A673 (cell line): ENCODE data around the gene ZBTB39.

Source experiments
- EZH2 ChIP-seq: fragments of 200-600 bp; sonication (generic); IDR thresholded peaks from 2 replicates; pipeline ENCODE4 v1.6.1; 2017; ENCODE audit warnings: borderline replicate concordance, low read depth, mild to moderate bottlenecking, mixed read lengths, antibody characterized with exemption, low read length; ENCODE audit not compliant: poor library complexity, severe bottlenecking
- TF ChIP-seq, protein P1 (sequence below): fragments of 300-800, 200-600 bp; sonication (generic); conservative IDR thresholded peaks from 2 replicates; pipeline ENCODE4 v1.5.1; 2017; ENCODE audit warnings: low read depth, mild to moderate bottlenecking, antibody characterized with exemption, low read length, moderate library complexity, mixed read lengths

DNA sequence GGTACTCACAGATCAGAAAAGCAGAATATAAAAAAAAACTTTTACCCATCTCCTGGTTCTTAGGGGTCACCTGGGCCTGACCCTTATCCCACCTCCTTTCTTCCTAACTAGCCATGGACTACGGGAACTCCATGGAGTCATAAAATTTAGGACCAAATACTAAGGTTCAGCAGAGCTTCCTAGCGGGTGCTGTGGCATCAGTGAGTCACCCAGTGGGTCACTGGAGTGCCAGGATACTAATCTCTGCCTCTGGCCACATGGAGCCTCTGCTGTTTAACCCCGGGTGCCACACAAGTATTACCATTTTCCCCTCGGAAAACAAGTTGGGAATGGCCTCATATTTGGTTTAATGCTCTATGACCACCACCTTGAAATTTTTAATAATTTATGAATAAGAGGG is 6.9 kb downstream of the ZBTB39 start:
- TF ChIP-seq, protein P1, sequence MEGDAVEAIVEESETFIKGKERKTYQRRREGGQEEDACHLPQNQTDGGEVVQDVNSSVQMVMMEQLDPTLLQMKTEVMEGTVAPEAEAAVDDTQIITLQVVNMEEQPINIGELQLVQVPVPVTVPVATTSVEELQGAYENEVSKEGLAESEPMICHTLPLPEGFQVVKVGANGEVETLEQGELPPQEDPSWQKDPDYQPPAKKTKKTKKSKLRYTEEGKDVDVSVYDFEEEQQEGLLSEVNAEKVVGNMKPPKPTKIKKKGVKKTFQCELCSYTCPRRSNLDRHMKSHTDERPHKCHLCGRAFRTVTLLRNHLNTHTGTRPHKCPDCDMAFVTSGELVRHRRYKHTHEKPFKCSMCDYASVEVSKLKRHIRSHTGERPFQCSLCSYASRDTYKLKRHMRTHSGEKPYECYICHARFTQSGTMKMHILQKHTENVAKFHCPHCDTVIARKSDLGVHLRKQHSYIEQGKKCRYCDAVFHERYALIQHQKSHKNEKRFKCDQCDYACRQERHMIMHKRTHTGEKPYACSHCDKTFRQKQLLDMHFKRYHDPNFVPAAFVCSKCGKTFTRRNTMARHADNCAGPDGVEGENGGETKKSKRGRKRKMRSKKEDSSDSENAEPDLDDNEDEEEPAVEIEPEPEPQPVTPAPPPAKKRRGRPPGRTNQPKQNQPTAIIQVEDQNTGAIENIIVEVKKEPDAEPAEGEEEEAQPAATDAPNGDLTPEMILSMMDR: no peak
- TF ChIP-seq EZH2: no peak
